ENCODE measurements around the gene HOXB9. TPM values are rescaled to one million over a fixed set of nuclear protein-coding genes. Genes with fewer than 3 reads are reported as not detected.
A peak's percentile ranks its signal among the peaks of the same experiment; 100 is the strongest.

The HOXB9 gene
- total and polyA plus RNA-seq, 10 of the 15 experiments (the other 5 are each of a cell fraction or from before 2014, with no cell fraction given): 0.01 to 0.49 (median 0.09) TPM; not detected in 5

GRCh38 chr17:48575673-48576478 lies 50.3 kb downstream of the HOXB9 start:
- Histone ChIP-seq H3K4me1 (ENCODE audit: control insufficient read depth, insufficient read depth, low read length) (peaks cover 13% of the 10 kb centered on the region), H2AFZ (ENCODE audit: control insufficient read depth, low read depth, low read length) (no peak overlapping the region), H3K79me2 (ENCODE audit: control insufficient read depth, insufficient read depth, low read length) (peaks cover 7% of the 10 kb centered on the region), H3K4me2 (ENCODE audit: control insufficient read depth, insufficient read depth) (peak overlapping the region; percentile 29; the same call in 1 of the 2 replicates), H3K36me3 (ENCODE audit: control insufficient read depth in 2 of 2, insufficient read depth in 2 of 2, low read length in 1 of 2) (no peaks in the 10 kb centered on the region), H3K9me3 (replicated peaks; ENCODE audit: control insufficient read depth, insufficient read depth, low read length) (no peaks in the 10 kb centered on the region), H3K4me3 (no peak overlapping the region; the same call in 1 of the 2 replicates), H3K27ac (ENCODE audit: control insufficient read depth, insufficient read depth) (no peak overlapping the region), H3K27me3 (replicated peaks in 1 of 2; ENCODE audit: control insufficient read depth in 2 of 2, insufficient read depth in 2 of 2, low read length in 1 of 2) (no peaks in the 10 kb centered on the region), H3K9ac (ENCODE audit: control insufficient read depth, insufficient read depth, low read length) (no peak overlapping the region), H4K20me1 (ENCODE audit: control insufficient read depth, insufficient read depth) (no peaks in the 10 kb centered on the region)
- no peak for DNase-seq (ENCODE audit: low read depth, low spot score)
- intact Hi-C loops (cut with micrococcal nuclease; ENCODE audit: unreplicated experiment): no loop called here
- no peak for ATAC-seq
- ChIA-PET CTCF (no interaction called here), RAD21 (ENCODE audit: unreplicated experiment) (interaction anchor here (1.9 kb wide), 1 partner anchor 70 kb away, joined by 6 read pairs; no protein-coding TSS in a partner anchor), POLR2A (no interaction called here), SMC1A (ENCODE audit: uncharacterized antibody, unreplicated experiment) (interaction anchor here (1.1 to 2.7 kb wide), 2 partner anchors 29 to 83 kb away, joined by 3 to 6 read pairs; no protein-coding TSS in a partner anchor)
- no peak for FAIRE-seq
- TSS peak; percentile 70 for BruUV-seq (replicated peaks)
- in situ Hi-C loops (cut with MboI): no loop called here
- 88% methylated on average over 22 of the region's 22 CpGs for WGBS (ENCODE audit: insufficient coverage, insufficient replicate concordance, low lambda C conversion rate, missing lambda C conversion rate)
- TF ChIP-seq HDGF (IDR thresholded peaks at IDR 0.05) (no peak), MLLT1 (IDR thresholded peaks at IDR 0.05) (peak; percentile 81)

GRCh38 chr17:48575066-48575582 lies 51.0 kb downstream of the HOXB9 start:
- BruUV-seq (replicated peaks): no TSS peak

More at GRCh38 chr17:48575066-48575582, 51.0 kb downstream of the HOXB9 start:
- Histone ChIP-seq H3K79me2 (ENCODE audit: control insufficient read depth, insufficient read depth, low read length) (peaks cover 7% of the 10 kb centered on the region), H3K36me3 (ENCODE audit: control insufficient read depth in 2 of 2, insufficient read depth in 2 of 2, low read length in 1 of 2) (no peaks in the 10 kb centered on the region), H3K27ac (ENCODE audit: control insufficient read depth, insufficient read depth) (no peak overlapping the region), H3K4me3 (no peak overlapping the region), H3K9ac (ENCODE audit: control insufficient read depth, insufficient read depth, low read length) (no peak overlapping the region), H3K9me3 (replicated peaks; ENCODE audit: control insufficient read depth, insufficient read depth, low read length) (no peaks in the 10 kb centered on the region), H3K4me1 (ENCODE audit: control insufficient read depth, insufficient read depth, low read length) (peaks cover 13% of the 10 kb centered on the region), H4K20me1 (ENCODE audit: control insufficient read depth, insufficient read depth) (no peaks in the 10 kb centered on the region), H3K4me2 (ENCODE audit: control insufficient read depth, insufficient read depth) (no peak overlapping the region), H2AFZ (ENCODE audit: control insufficient read depth, low read depth, low read length) (no peak overlapping the region), H3K27me3 (replicated peaks in 1 of 2; ENCODE audit: control insufficient read depth in 2 of 2, insufficient read depth in 2 of 2, low read length in 1 of 2) (no peaks in the 10 kb centered on the region)
- CTCF ChIA-PET: interaction anchor here (0.5 kb wide), 1 partner anchor 489 kb away, joined by 3 read pairs; no protein-coding TSS in a partner anchor
- intact Hi-C loops (cut with micrococcal nuclease; ENCODE audit: unreplicated experiment): no loop called here
- no peak for FAIRE-seq
- no peak for ATAC-seq
- POLR2A ChIA-PET: no interaction called here
- WGBS (ENCODE audit: insufficient coverage, insufficient replicate concordance, low lambda C conversion rate, missing lambda C conversion rate): 49% methylated on average over 7 of the region's 7 CpGs
- RAD21 ChIA-PET (ENCODE audit: unreplicated experiment): interaction anchor here (1.0 kb wide), 2 partner anchors 28 to 62 kb away, joined by 3 read pairs; no protein-coding TSS in a partner anchor
- SMC1A ChIA-PET (ENCODE audit: uncharacterized antibody, unreplicated experiment): interaction anchor here (1.0 to 1.3 kb wide), 6 partner anchors 9 to 141 kb away, joined by 3 to 7 read pairs (median 4); no protein-coding TSS in a partner anchor
- TF ChIP-seq PRDM15 (CRISPR knock-in tag; IDR thresholded peaks at IDR 0.05): no peak
- no peak for TF ChIP-seq SMAD1 (IDR thresholded peaks at IDR 0.05; ENCODE audit: low read depth, partially characterized antibody)
- TF ChIP-seq SUPT20H (IDR thresholded peaks at IDR 0.05; ENCODE audit: borderline replicate concordance, control insufficient read depth, low read depth, low read length): no peak
- in situ Hi-C loops (cut with MboI): no loop called here
- DNase-seq (ENCODE audit: low read depth, low spot score): no peak
